Activated naive CD8-positive, alpha-beta T cell treated with anti-CD3 and anti-CD28 coated beads, Interleukin-2, amount 50 U/mL, for 24 hours (primary cell): Measurements from ENCODE around the gene GAS6.
A peak's percentile ranks its signal among the peaks of the same experiment; 100 is the strongest.

ENCODE experiments used
- ATAC-seq: fragments of 150-1000 bp; cut with Tn5 transposase; one replicate; pipeline ENCODE4 v1.10.0; 2021
- DNase-seq: peaks from one replicate; pipeline ENCODE4 v3.0.0; 2021
- H3K27ac Mint-ChIP-seq: one replicate; pipeline ENCODE4 v1.8.0; 2021; ENCODE audit warnings: mild to moderate bottlenecking, mixed read lengths
- H3K27me3 Mint-ChIP-seq: one replicate; pipeline ENCODE4 v1.8.0; 2021; ENCODE audit warnings: mixed read lengths
- H3K36me3 Mint-ChIP-seq: one replicate; pipeline ENCODE4 v1.8.0; 2021; ENCODE audit warnings: low read depth, mixed read lengths
- H3K4me1 Mint-ChIP-seq: one replicate; pipeline ENCODE4 v1.8.0; 2021; ENCODE audit warnings: mixed read lengths
- H3K4me3 Mint-ChIP-seq: one replicate; pipeline ENCODE4 v1.8.0; 2021; ENCODE audit warnings: mild to moderate bottlenecking, moderate library complexity, mixed read lengths
- H3K9me3 Mint-ChIP-seq: one replicate; pipeline ENCODE4 v1.8.0; 2021; ENCODE audit warnings: mixed read lengths

Gene GAS6

GRCh38 chr13:113854238-113855011, 9.5 kb downstream of the GAS6 start:
- H3K36me3 Mint-ChIP-seq, result no peaks in the 10 kb centered on the region
- H3K27me3 Mint-ChIP-seq, result peaks cover 8% of the 10 kb centered on the region
- H3K9me3 Mint-ChIP-seq, result peaks cover 11% of the 10 kb centered on the region
- no peak overlapping the region for H3K27ac Mint-ChIP-seq
- H3K4me3 Mint-ChIP-seq, result no peak overlapping the region
- peaks cover 12% of the 10 kb centered on the region for H3K4me1 Mint-ChIP-seq
- ATAC-seq (peak; percentile 21), DNase-seq (no peak)

GRCh38 chr13:113853518-113854237, 10.2 kb downstream of the GAS6 start:
- ATAC-seq, result no peak
- H3K9me3 Mint-ChIP-seq, result peaks cover 3% of the 10 kb centered on the region
- peaks cover 12% of the 10 kb centered on the region for H3K4me1 Mint-ChIP-seq
- no peak overlapping the region for H3K27ac Mint-ChIP-seq
- H3K36me3 Mint-ChIP-seq, result no peaks in the 10 kb centered on the region
- H3K4me3 Mint-ChIP-seq, result no peak overlapping the region
- H3K27me3 Mint-ChIP-seq, result peaks cover 8% of the 10 kb centered on the region
- no peak for DNase-seq

- ATAC-seq (no peak), DNase-seq (no peak)
- Mint-ChIP-seq H3K4me1 (peaks cover 12% of the 10 kb centered on the region), H3K27ac (no peak overlapping the region), H3K27me3 (peaks cover 8% of the 10 kb centered on the region), H3K9me3 (no peaks in the 10 kb centered on the region), H3K36me3 (no peaks in the 10 kb centered on the region), H3K4me3 (no peak overlapping the region)
Observed at GRCh38 chr13:113852536-113853517, 11.0 kb downstream of the GAS6 start.

- Mint-ChIP-seq H3K9me3 (no peaks in the 10 kb centered on the region), H3K4me1 (peaks cover 12% of the 10 kb centered on the region), H3K36me3 (no peaks in the 10 kb centered on the region), H3K27me3 (peaks cover 8% of the 10 kb centered on the region), H3K27ac (no peak overlapping the region), H3K4me3 (no peak overlapping the region)
- no peak for ATAC-seq
- no peak for DNase-seq
Observed at GRCh38 chr13:113851826-113852535, 11.9 kb downstream of the GAS6 start.

GRCh38 chr13:113851480-113851803, 12.4 kb downstream of the GAS6 start:
- peaks cover 15% of the 10 kb centered on the region for H3K4me1 Mint-ChIP-seq
- no peaks in the 10 kb centered on the region for H3K9me3 Mint-ChIP-seq

GRCh38 chr13:113850722-113851479, 13.0 kb downstream of the GAS6 start:
- peaks cover 8% of the 10 kb centered on the region for H3K27me3 Mint-ChIP-seq
- H3K9me3 Mint-ChIP-seq, result no peaks in the 10 kb centered on the region
- DNase-seq (no peak), ATAC-seq (no peak)
- H3K36me3 Mint-ChIP-seq, result no peaks in the 10 kb centered on the region
- no peak overlapping the region for H3K4me3 Mint-ChIP-seq
- H3K4me1 Mint-ChIP-seq, result peaks cover 21% of the 10 kb centered on the region
- no peak overlapping the region for H3K27ac Mint-ChIP-seq

More at GRCh38 chr13:113851480-113851803, 12.4 kb downstream of the GAS6 start:
- DNase-seq (no peak), ATAC-seq (no peak)
- H3K27ac Mint-ChIP-seq, result no peak overlapping the region
- H3K27me3 Mint-ChIP-seq, result peaks cover 8% of the 10 kb centered on the region
- no peak overlapping the region for H3K4me3 Mint-ChIP-seq
- H3K36me3 Mint-ChIP-seq, result no peaks in the 10 kb centered on the region

GRCh38 chr13:113849981-113850721, 13.7 kb downstream of the GAS6 start:
- ATAC-seq, result no peak

GRCh38 chr13:113849546-113849945, 14.3 kb downstream of the GAS6 start:
- DNase-seq, result no peak
- Mint-ChIP-seq H3K27ac (no peak overlapping the region), H3K36me3 (no peaks in the 10 kb centered on the region), H3K4me1 (peaks cover 28% of the 10 kb centered on the region), H3K9me3 (no peaks in the 10 kb centered on the region), H3K4me3 (no peak overlapping the region), H3K27me3 (peaks cover 8% of the 10 kb centered on the region)
- no peak for ATAC-seq

More at GRCh38 chr13:113849981-113850721, 13.7 kb downstream of the GAS6 start:
- H3K27ac Mint-ChIP-seq, result no peak overlapping the region
- H3K36me3 Mint-ChIP-seq, result no peaks in the 10 kb centered on the region
- DNase-seq, result no peak
- no peaks in the 10 kb centered on the region for H3K9me3 Mint-ChIP-seq
- no peak overlapping the region for H3K4me3 Mint-ChIP-seq
- H3K27me3 Mint-ChIP-seq, result peaks cover 8% of the 10 kb centered on the region
- peaks cover 28% of the 10 kb centered on the region for H3K4me1 Mint-ChIP-seq

- Mint-ChIP-seq H3K27me3 (peaks cover 4% of the 10 kb centered on the region), H3K4me1 (peaks cover 25% of the 10 kb centered on the region), H3K9me3 (no peaks in the 10 kb centered on the region), H3K4me3 (no peak overlapping the region), H3K36me3 (no peaks in the 10 kb centered on the region), H3K27ac (no peak overlapping the region)
- DNase-seq, result no peak
- ATAC-seq, result no peak
Observed at GRCh38 chr13:113848431-113849260, 15.2 kb downstream of the GAS6 start.

- peaks cover 23% of the 10 kb centered on the region for H3K4me1 Mint-ChIP-seq
- H3K9me3 Mint-ChIP-seq, result no peaks in the 10 kb centered on the region
- no peak overlapping the region for H3K4me3 Mint-ChIP-seq
- DNase-seq (no peak), ATAC-seq (no peak)
- no peaks in the 10 kb centered on the region for H3K27me3 Mint-ChIP-seq
- H3K36me3 Mint-ChIP-seq, result no peaks in the 10 kb centered on the region
- H3K27ac Mint-ChIP-seq, result no peak overlapping the region
Observed at GRCh38 chr13:113848020-113848419, 15.9 kb downstream of the GAS6 start.

GRCh38 chr13:113846636-113847318, 17.1 kb downstream of the GAS6 start:
- Mint-ChIP-seq H3K27me3 (peaks cover 3% of the 10 kb centered on the region), H3K27ac (no peak overlapping the region), H3K9me3 (no peaks in the 10 kb centered on the region), H3K4me1 (peaks cover 25% of the 10 kb centered on the region), H3K4me3 (no peak overlapping the region), H3K36me3 (no peaks in the 10 kb centered on the region)
- no peak for ATAC-seq
- no peak for DNase-seq
